GM23338 (cell line): ENCODE results near the gene LETMD1. TPM values are rescaled to one million over a fixed set of nuclear protein-coding genes. Genes with fewer than 3 reads are reported as not detected.

Experiments used
- ATAC-seq: fragments of 200-7000 bp; cut with Tn5 transposase; 3 replicates; pipeline ENCODE4 v1.9.1; 2020
- DNase-seq: peaks from one replicate; pipeline ENCODE4 v3.0.0-alpha.2; 2015; ENCODE audit warnings: low spot score
- H2AFZ ChIP-seq: fragments of 200-600 bp; sonication (generic); 2 replicates; pipeline ENCODE4 v1.8.0; 2016; ENCODE audit warnings: antibody characterized with exemption, mild to moderate bottlenecking, moderate library complexity
- H3F3A ChIP-seq: fragments of 200-600 bp; sonication (generic); replicated peaks from 2 replicates; pipeline ENCODE4 v1.8.0; 2017; ENCODE audit warnings: antibody characterized with exemption, mixed run types, low read depth
- H3K27ac ChIP-seq: fragments of 200-600 bp; sonication (generic); 2 replicates; pipeline ENCODE4 v1.6.1; 2016; ENCODE audit warnings: low read depth
- H3K27me3 ChIP-seq: fragments of 200-600 bp; sonication (generic); 2 replicates; pipeline ENCODE4 v1.8.0; 2016; ENCODE audit warnings: mild to moderate bottlenecking, mixed run types, moderate library complexity; ENCODE audit not compliant: insufficient read depth
- H3K36me3 ChIP-seq: fragments of 200-600 bp; sonication (generic); 2 replicates; pipeline ENCODE4 v1.8.0; 2016; ENCODE audit warnings: mild to moderate bottlenecking; ENCODE audit not compliant: insufficient read depth
- H3K4me1 ChIP-seq: fragments of 200-600 bp; sonication (generic); 2 replicates; pipeline ENCODE4 v1.8.0; 2016; ENCODE audit warnings: mild to moderate bottlenecking, moderate library complexity; ENCODE audit not compliant: insufficient read depth
- H3K4me2 ChIP-seq: fragments of 200-600 bp; sonication (generic); 2 replicates; pipeline ENCODE4 v1.7.1; 2017; ENCODE audit warnings: mixed run types
- H3K4me3 ChIP-seq: fragments of 200-600 bp; sonication (generic); 2 replicates; pipeline ENCODE4 v1.6.1; 2016; ENCODE audit warnings: mixed run types
- H3K79me2 ChIP-seq: fragments of 200-600 bp; sonication (generic); replicated peaks from 2 replicates; pipeline ENCODE4 v1.8.0; 2017; ENCODE audit warnings: mild to moderate bottlenecking; ENCODE audit not compliant: insufficient read depth
- H3K9me2 ChIP-seq: fragments of 200-600 bp; sonication (generic); 2 replicates; pipeline ENCODE4 v1.8.0; 2017; ENCODE audit not compliant: insufficient read depth
- H4K20me1 ChIP-seq: fragments of 200-600 bp; sonication (generic); replicated peaks from 2 replicates; pipeline ENCODE4 v1.8.0; 2017; ENCODE audit warnings: mild to moderate bottlenecking; ENCODE audit not compliant: insufficient read depth
- H3K27ac Mint-ChIP-seq: 2 replicates; pipeline ENCODE4 v1.8.0; 2020; ENCODE audit warnings: inconsistent platforms, mild to moderate bottlenecking, moderate library complexity, mixed read lengths
- H3K27me3 Mint-ChIP-seq: 3 replicates; pipeline ENCODE4 v1.8.0; 2022; ENCODE audit warnings: low read depth, mild to moderate bottlenecking, moderate library complexity, mixed read lengths, inconsistent platforms; ENCODE audit not compliant: insufficient read depth, poor library complexity
- H3K36me3 Mint-ChIP-seq: 3 replicates; pipeline ENCODE4 v1.8.0; 2021; ENCODE audit warnings: low read depth, mild to moderate bottlenecking, inconsistent platforms, moderate library complexity, mixed read lengths
- H3K4me1 Mint-ChIP-seq: 3 replicates; pipeline ENCODE4 v1.8.0; 2020; ENCODE audit warnings: mild to moderate bottlenecking, inconsistent platforms, mixed read lengths
- H3K4me3 Mint-ChIP-seq: 3 replicates; pipeline ENCODE4 v1.8.0; 2021; ENCODE audit warnings: moderate library complexity, mild to moderate bottlenecking, inconsistent platforms, mixed read lengths
- H3K9me3 Mint-ChIP-seq: 3 replicates; pipeline ENCODE4 v1.8.0; 2020; ENCODE audit warnings: moderate library complexity, mild to moderate bottlenecking, inconsistent platforms, mixed read lengths
- CREB1 ChIP-seq: fragments of 250-450 bp; sonication (Bioruptor Pico); IDR thresholded peaks from 2 replicates; pipeline ENCODE4 v1.5.0; 2020; ENCODE audit warnings: low read depth, mild to moderate bottlenecking, moderate library complexity
- CTCF ChIP-seq, 2 experiments: fragments of 200-600 bp in 1 of 2; sonication (generic) in 1 of 2; conservative IDR thresholded peaks; 2 replicates each; pipeline versions ENCODE4 v1.5.1 to v1.6.1; 2016 to 2017; ENCODE audit warnings: antibody characterized with exemption in 2 of 2, low read depth in 2 of 2, mild to moderate bottlenecking in 2 of 2, moderate library complexity in 1 of 2
- ETS1 ChIP-seq: IDR thresholded peaks from 2 replicates; pipeline ENCODE4 v1.6.1; 2016; ENCODE audit warnings: antibody characterized with exemption
- EZH2 ChIP-seq: fragments of 200-600 bp; sonication (generic); IDR thresholded peaks from one replicate; pipeline ENCODE4 v1.8.0; 2017; ENCODE audit warnings: antibody characterized with exemption, mild to moderate bottlenecking, low read depth; ENCODE audit not compliant: unreplicated experiment
- EZH2phosphoT487 ChIP-seq: fragments of 200-600 bp; sonication (generic); IDR thresholded peaks from one replicate; pipeline ENCODE4 v1.8.1; 2018; ENCODE audit warnings: antibody characterized with exemption; ENCODE audit not compliant: unreplicated experiment
- JUNB ChIP-seq: IDR thresholded peaks from one replicate; pipeline ENCODE4 v1.6.1; 2016; ENCODE audit warnings: antibody characterized with exemption; ENCODE audit not compliant: unreplicated experiment
- NANOG ChIP-seq: IDR thresholded peaks from 2 replicates; pipeline ENCODE4 v1.6.1; 2016; ENCODE audit warnings: antibody characterized with exemption, borderline replicate concordance
- POLR2AphosphoS5 ChIP-seq: IDR thresholded peaks from 2 replicates; pipeline ENCODE4 v1.6.1; 2016; ENCODE audit warnings: antibody characterized with exemption, low read depth
- REST ChIP-seq: IDR thresholded peaks from one replicate; pipeline ENCODE4 v1.6.1; 2018; ENCODE audit warnings: antibody characterized with exemption; ENCODE audit not compliant: unreplicated experiment
- STAT1 ChIP-seq: IDR thresholded peaks from one replicate; pipeline ENCODE4 v1.6.1; 2016; ENCODE audit warnings: antibody characterized with exemption; ENCODE audit not compliant: unreplicated experiment
- ZNF114 ChIP-seq: fragments of 250-450 bp; sonication (Bioruptor Pico); IDR thresholded peaks from 2 replicates; pipeline ENCODE4 v1.5.0; 2020; ENCODE audit warnings: mild to moderate bottlenecking, moderate library complexity
- ZNF331 ChIP-seq: fragments of 250-450 bp; sonication (Bioruptor Pico); IDR thresholded peaks from 2 replicates; pipeline ENCODE4 v1.5.0; 2020; ENCODE audit warnings: low read depth, mild to moderate bottlenecking, moderate library complexity
- ZNF462 ChIP-seq: fragments of 250-450 bp; sonication (Bioruptor Pico); IDR thresholded peaks from 2 replicates; pipeline ENCODE4 v1.5.0; 2020; ENCODE audit warnings: mild to moderate bottlenecking, moderate library complexity
- polyA plus RNA-seq: library from polyadenylated mRNA; unstranded; fragments of >200 nt; fragmentation: Nextera tagmentation; extraction: Ambion mirVana; gene quantifications from 2 replicates; pipeline ENCODE4 v1.2.1, GENCODE V29; 2016
- total RNA-seq: library from RNA; depleted of rRNA; stranded (reverse); fragments of >200 nt; shearing (Covaris generic); gene quantifications from 2 replicates; pipeline ENCODE4 v1.2.3, GENCODE V29; 2014

The LETMD1 gene
- total and polyA plus RNA-seq, 2 experiments from 2014 or later: 15.7 to 29.9 TPM

- Histone ChIP-seq H3K36me3 (peaks cover 23% of the 10 kb centered on the region), H3K4me2 (no peak overlapping the region), H3K27ac (no peak overlapping the region), H3K79me2 (no peaks in the 10 kb centered on the region), H3K4me3 (no peak overlapping the region), H3F3A (no peaks in the 10 kb centered on the region), H3K4me1 (peaks cover 10% of the 10 kb centered on the region; the same call in 1 of the 2 replicates), H3K9me2 (no peaks in the 10 kb centered on the region), H2AFZ (no peak overlapping the region), H3K27me3 (no peaks in the 10 kb centered on the region), H4K20me1 (no peaks in the 10 kb centered on the region)
- no peak overlapping the region for H3K27ac Mint-ChIP-seq
- peaks cover 15% of the 10 kb centered on the region for H3K27me3 Mint-ChIP-seq
- peaks cover 31% of the 10 kb centered on the region for H3K36me3 Mint-ChIP-seq
- H3K9me3 Mint-ChIP-seq: no peaks in the 10 kb centered on the region
- TF ChIP-seq ZNF114 (no peak), STAT1 (no peak), POLR2AphosphoS5 (no peak), CTCF (conservative IDR thresholded peaks at IDR 0.05; ENCODE audit: low read depth in 2 of 2) (no peak), ZNF331 (CRISPR knock-in tag) (no peak), EZH2 (no peak), CREB1 (no peak), REST (no peak), EZH2phosphoT487 (no peak), ZNF462 (CRISPR knock-in tag) (no peak), ETS1 (no peak), JUNB (no peak), NANOG (no peak)
- no peak overlapping the region; the same call in 2 of the 3 replicates for H3K4me3 Mint-ChIP-seq
- DNase-seq (no peak), ATAC-seq (no peak)
- H3K4me1 Mint-ChIP-seq: peaks cover 11% of the 10 kb centered on the region
Measured at GRCh38 chr12:51051787-51052186, 3.7 kb downstream of the LETMD1 start.
